GM18526 (cell line): ENCODE measurements around the gene TEKT1.

ENCODE experiments used
- POLR2A ChIP-seq: IDR thresholded peaks from 3 replicates; pipeline ENCODE4 v1.6.1; 2011; ENCODE audit not compliant: insufficient read length; ENCODE audit errors: extremely low read depth

Gene TEKT1

GRCh38 chr17:6775871-6776405 lies 55.6 kb downstream of the TEKT1 start, which contains the start of gene FBXO39:
Gene FBXO39, plus strand, starts transcription at chr17:6776215. Its CDS starts 3,654 bp downstream, at chr17:6779869.
- peak; percentile 11 for TF ChIP-seq POLR2A

GRCh38 chr17:6772016-6772415 lies 59.5 kb downstream of the TEKT1 start:
- no peak for TF ChIP-seq POLR2A

GRCh38 chr17:6768447-6768846 lies 63.1 kb downstream of the TEKT1 start:
- TF ChIP-seq POLR2A: no peak

GRCh38 chr17:6761779-6762178 lies 69.8 kb downstream of the TEKT1 start:
- TF ChIP-seq POLR2A: no peak

GRCh38 chr17:6757747-6758146 lies 73.8 kb downstream of the TEKT1 start:
- no peak for TF ChIP-seq POLR2A

GRCh38 chr17:6756425-6757031 lies 75.0 kb downstream of the TEKT1 start:
- no peak for TF ChIP-seq POLR2A

- TF ChIP-seq POLR2A: peak; percentile 16
Observed at GRCh38 chr17:6755731-6756184, 75.8 kb downstream of the TEKT1 start, which contains the start of gene XAF1. Gene XAF1, plus strand, starts transcription at chr17:6756046. Its CDS starts 33 bp downstream, at chr17:6756079.

- TF ChIP-seq POLR2A: no peak
Observed at GRCh38 chr17:6755281-6755680, 76.2 kb downstream of the TEKT1 start.

GRCh38 chr17:6753546-6753945 lies 78.0 kb downstream of the TEKT1 start:
- no peak for TF ChIP-seq POLR2A

- no peak for TF ChIP-seq POLR2A
Observed at GRCh38 chr17:6753006-6753445, 78.5 kb downstream of the TEKT1 start.

- TF ChIP-seq POLR2A: no peak
Observed at GRCh38 chr17:6752068-6752909, 79.2 kb downstream of the TEKT1 start.

GRCh38 chr17:6749519-6749918 lies 82.0 kb downstream of the TEKT1 start:
- TF ChIP-seq POLR2A: no peak

GRCh38 chr17:6748617-6749016 lies 82.9 kb downstream of the TEKT1 start:
- no peak for TF ChIP-seq POLR2A
